HEK293 (cell line): Measurements from ENCODE around the gene C1QL2.

ENCODE experiments used
- ZNF433 ChIP-seq: fragments of 450-650 bp; formaldehyde crosslinking; IDR thresholded peaks from 2 replicates; pipeline ENCODE4 v1.5.1; 2016; ENCODE audit warnings: missing biosample characterization, missing genetic modification characterization, low read depth
- ZNF629 ChIP-seq: fragments of 450-650 bp; formaldehyde crosslinking; IDR thresholded peaks from 2 replicates; pipeline ENCODE4 v1.5.1; 2017; ENCODE audit warnings: missing biosample characterization, missing genetic modification characterization
- TF ChIP-seq, protein P1 (sequence below): fragments of 450-650 bp; formaldehyde crosslinking; IDR thresholded peaks from 2 replicates; pipeline ENCODE4 v1.5.1; 2016; ENCODE audit warnings: missing biosample characterization, missing genetic modification characterization

DNA sequence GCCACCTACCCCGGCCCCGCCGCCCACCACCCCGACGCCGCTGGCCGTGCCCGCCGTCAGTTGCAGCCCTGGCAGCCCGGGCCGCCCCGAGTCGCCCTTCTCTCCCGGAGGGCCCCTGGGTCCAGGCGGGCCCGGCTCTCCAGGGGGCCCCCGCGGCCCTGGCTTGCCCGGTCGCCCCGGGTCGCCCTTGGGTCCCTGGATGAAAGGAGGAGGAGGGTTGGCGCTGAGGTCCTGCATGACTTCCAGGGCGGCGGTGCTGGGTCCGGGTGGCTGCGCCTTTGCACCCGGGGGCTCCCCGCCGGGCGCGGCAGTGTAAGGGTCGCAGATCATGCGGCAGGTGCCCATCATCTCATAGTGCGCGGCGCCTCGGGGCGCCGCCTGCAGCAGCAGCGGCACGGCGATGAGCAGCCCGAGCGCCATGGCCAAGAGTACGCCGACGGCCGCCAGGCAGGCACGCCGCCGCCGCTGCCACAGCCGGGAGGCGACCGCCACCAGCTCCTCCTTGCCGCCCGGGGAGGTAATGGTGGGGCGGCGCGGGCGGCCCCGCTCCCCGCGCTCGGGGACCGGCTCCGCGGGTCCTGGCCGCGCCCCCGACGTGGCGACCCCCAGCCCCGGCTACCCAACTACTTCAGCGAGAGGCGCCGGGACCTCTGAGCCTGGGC is 570 bp downstream of the C1QL2 start:
- TF ChIP-seq, protein P1, sequence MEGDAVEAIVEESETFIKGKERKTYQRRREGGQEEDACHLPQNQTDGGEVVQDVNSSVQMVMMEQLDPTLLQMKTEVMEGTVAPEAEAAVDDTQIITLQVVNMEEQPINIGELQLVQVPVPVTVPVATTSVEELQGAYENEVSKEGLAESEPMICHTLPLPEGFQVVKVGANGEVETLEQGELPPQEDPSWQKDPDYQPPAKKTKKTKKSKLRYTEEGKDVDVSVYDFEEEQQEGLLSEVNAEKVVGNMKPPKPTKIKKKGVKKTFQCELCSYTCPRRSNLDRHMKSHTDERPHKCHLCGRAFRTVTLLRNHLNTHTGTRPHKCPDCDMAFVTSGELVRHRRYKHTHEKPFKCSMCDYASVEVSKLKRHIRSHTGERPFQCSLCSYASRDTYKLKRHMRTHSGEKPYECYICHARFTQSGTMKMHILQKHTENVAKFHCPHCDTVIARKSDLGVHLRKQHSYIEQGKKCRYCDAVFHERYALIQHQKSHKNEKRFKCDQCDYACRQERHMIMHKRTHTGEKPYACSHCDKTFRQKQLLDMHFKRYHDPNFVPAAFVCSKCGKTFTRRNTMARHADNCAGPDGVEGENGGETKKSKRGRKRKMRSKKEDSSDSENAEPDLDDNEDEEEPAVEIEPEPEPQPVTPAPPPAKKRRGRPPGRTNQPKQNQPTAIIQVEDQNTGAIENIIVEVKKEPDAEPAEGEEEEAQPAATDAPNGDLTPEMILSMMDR (tag by site-specific recombination) = no peak
- TF ChIP-seq ZNF629 (tag by site-specific recombination) (no peak), ZNF433 (tag by site-specific recombination) (no peak)
